Peyer's patch (tissue), 4 donors: ENCODE results near the gene AKR1B1. TPM values are rescaled to one million over a fixed set of nuclear protein-coding genes. Genes with fewer than 3 reads are reported as not detected.

Experiments
- DNase-seq, 3 donors: peaks; one replicate each; pipeline ENCODE4 v3.0.0-alpha.2; 2017 to 2019
- H3K27ac ChIP-seq, 4 donors: fragments of 200-600 bp; sonication (generic); one replicate each; pipeline ENCODE4 v1.5.1; 2016 to 2019
- H3K27me3 ChIP-seq, 2 donors: fragments of 200-600 bp; sonication (generic); one replicate each; pipeline ENCODE4 v1.5.1; 2019
- H3K36me3 ChIP-seq, 3 donors: fragments of 200-600 bp; sonication (generic); one replicate each; pipeline ENCODE4 v1.5.1; 2016 to 2019
- H3K4me1 ChIP-seq, 4 donors: fragments of 200-600 bp; sonication (generic); one replicate each; pipeline ENCODE4 v1.5.1; 2016 to 2019
- H3K4me3 ChIP-seq, 4 donors: fragments of 200-600 bp; sonication (generic); 1 replicate in 3 of 4; 2 replicates in 1 of 4; pipeline ENCODE4 v1.5.1; 2016 to 2019; ENCODE audit warnings: mild to moderate bottlenecking in 1 of 4
- H3K9me3 ChIP-seq, 4 donors: fragments of 200-600 bp; sonication (generic); one replicate each; pipeline ENCODE4 v1.5.1; 2016 to 2019; ENCODE audit warnings: mild to moderate bottlenecking in 1 of 4
- POLR2A ChIP-seq, 2 donors: fragments of 450-650 bp; IDR thresholded peaks; one replicate each; pipeline ENCODE4 v1.5.1; 2017; ENCODE audit warnings: antibody characterized with exemption in 2 of 2, mild to moderate bottlenecking in 2 of 2, moderate library complexity in 2 of 2
- total RNA-seq, 4 donors: library from RNA; depleted of rRNA; stranded (reverse); fragments of >200 nt; gene quantifications; one replicate each; pipeline ENCODE4 v1.1.0, GENCODE V29; 2016
- TF ChIP-seq, protein P1 (sequence below), 6 experiments: fragments of 450-650 bp in 4 of 6; fragments of 200-600 bp in 2 of 6; sonication (generic) in 1 of 6; IDR thresholded peaks; one replicate each; pipeline ENCODE4 v1.5.1; 2017 to 2019; ENCODE audit warnings: antibody characterized with exemption in 6 of 6, mild to moderate bottlenecking in 3 of 6, moderate library complexity in 1 of 6

AKR1B1 gene
- total RNA-seq, 4 donors from 2014 or later: 3.9 to 59.4 (median 22.9) TPM

DNA sequence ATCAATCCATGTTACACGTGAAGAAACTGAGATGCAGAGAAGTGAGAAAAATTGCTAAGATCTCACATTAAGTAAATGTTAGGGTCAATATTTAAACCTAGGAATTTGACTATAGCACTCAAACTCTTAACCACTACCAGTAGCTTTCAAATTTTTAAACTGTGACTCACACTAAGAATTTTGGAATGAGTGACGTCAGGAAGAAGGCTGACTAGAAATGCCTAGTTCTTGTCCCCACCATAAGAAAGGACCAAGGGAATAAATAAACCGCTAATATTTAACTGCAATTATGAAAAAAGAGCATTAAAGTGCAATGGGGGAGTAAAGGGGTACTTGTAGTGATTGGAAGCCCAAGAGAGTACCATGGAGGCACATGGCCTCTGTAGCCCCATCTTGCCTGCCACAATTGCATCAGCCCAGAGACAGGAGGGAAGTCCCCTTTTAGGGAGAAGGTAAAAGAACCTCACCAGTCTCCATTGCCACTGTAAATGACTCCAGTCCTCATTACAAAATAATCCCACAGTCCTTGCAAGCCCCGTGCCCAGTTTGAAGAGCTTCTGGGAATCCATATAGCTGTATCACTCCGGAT, 3.5 kb upstream of the AKR1B1 start:
- Histone ChIP-seq H3K4me3 (no peak overlapping the region), H3K27ac (no peak overlapping the region)
- TF ChIP-seq, protein P1, sequence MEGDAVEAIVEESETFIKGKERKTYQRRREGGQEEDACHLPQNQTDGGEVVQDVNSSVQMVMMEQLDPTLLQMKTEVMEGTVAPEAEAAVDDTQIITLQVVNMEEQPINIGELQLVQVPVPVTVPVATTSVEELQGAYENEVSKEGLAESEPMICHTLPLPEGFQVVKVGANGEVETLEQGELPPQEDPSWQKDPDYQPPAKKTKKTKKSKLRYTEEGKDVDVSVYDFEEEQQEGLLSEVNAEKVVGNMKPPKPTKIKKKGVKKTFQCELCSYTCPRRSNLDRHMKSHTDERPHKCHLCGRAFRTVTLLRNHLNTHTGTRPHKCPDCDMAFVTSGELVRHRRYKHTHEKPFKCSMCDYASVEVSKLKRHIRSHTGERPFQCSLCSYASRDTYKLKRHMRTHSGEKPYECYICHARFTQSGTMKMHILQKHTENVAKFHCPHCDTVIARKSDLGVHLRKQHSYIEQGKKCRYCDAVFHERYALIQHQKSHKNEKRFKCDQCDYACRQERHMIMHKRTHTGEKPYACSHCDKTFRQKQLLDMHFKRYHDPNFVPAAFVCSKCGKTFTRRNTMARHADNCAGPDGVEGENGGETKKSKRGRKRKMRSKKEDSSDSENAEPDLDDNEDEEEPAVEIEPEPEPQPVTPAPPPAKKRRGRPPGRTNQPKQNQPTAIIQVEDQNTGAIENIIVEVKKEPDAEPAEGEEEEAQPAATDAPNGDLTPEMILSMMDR (IDR thresholded peaks at IDR 0.05): no peak
- no peak for TF ChIP-seq POLR2A (IDR thresholded peaks at IDR 0.05)

GRCh38 chr7:134461916-134462315, 3.0 kb upstream of the AKR1B1 start:
- Histone ChIP-seq H3K9me3 (peaks cover 0 to 7% (median 0%) of the 10 kb centered on the region in 4 donors), H3K36me3 (no peaks in the 10 kb centered on the region), H3K4me1 (peaks cover 0 to 12% (median 5%) of the 10 kb centered on the region in 4 donors), H3K27ac (no peak overlapping the region), H3K27me3 (no peaks in the 10 kb centered on the region), H3K4me3 (no peak overlapping the region)
- DNase-seq: no peak
- no peak for TF ChIP-seq POLR2A (IDR thresholded peaks at IDR 0.05)
- TF ChIP-seq, protein P1 (IDR thresholded peaks at IDR 0.05): no peak

More for the DNA sequence above, 3.5 kb upstream of the AKR1B1 start:
- no peaks in the 10 kb centered on the region for H3K27me3 ChIP-seq
- no peak for DNase-seq
- H3K4me1 ChIP-seq: peaks cover 0 to 10% (median 4%) of the 10 kb centered on the region in 4 donors
- peaks cover 0 to 7% (median 0%) of the 10 kb centered on the region in 4 donors for H3K9me3 ChIP-seq
- H3K36me3 ChIP-seq: no peaks in the 10 kb centered on the region

DNA sequence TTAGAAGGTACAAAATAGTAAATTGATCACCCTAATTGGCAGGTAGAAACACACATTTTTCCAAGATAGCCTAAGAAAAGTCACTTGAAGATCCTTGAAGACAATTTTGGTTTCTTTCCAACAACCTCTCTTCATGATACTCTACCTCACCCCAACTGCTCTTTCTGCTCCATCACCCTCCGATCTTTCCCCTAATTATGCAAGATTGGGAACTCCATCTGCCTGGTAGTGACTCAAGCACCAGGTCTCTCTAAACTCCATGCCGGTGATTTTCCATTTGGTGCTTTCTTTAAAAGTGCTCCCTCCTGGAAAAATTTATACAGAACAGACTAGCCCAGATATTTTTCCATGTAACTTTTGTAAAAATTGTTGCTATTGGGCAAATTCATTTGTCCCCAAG, 1.1 kb upstream of the AKR1B1 start:
- no peaks in the 10 kb centered on the region for H3K27me3 ChIP-seq
- no peak overlapping the region for H3K4me3 ChIP-seq
- no peak for DNase-seq
- H3K9me3 ChIP-seq: peaks cover 0 to 5% (median 0%) of the 10 kb centered on the region in 4 donors
- H3K4me1 ChIP-seq: peaks cover 0 to 13% (median 6%) of the 10 kb centered on the region in 4 donors
- H3K27ac ChIP-seq: no peak overlapping the region
- TF ChIP-seq POLR2A (IDR thresholded peaks at IDR 0.05): no peak
- TF ChIP-seq, protein P1 (IDR thresholded peaks at IDR 0.05): no peak
- no peaks in the 10 kb centered on the region for H3K36me3 ChIP-seq

DNA sequence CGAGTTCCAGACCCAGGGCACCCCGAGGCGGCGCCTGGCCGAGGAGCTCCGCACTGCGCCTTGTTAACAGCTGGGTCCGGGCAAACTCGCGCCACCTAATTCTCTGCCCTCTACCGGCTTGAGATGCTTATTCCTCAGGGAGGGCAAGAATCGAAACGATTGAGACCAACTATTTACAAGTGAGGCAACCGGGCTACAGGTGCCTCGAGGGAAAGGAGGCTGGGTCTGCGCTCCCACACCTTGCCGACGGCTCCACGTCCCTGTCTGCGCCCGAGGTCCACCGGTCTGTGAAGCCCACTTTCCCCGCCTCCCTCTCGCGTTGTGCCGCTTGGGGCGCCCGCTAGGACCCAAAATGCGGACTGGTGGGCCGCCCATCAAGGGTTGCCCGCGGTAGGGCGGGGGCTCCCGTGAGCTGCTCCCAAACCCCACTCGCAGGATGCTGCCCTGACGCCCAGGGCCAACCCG, 527 bp downstream of the AKR1B1 start:
- no peaks in the 10 kb centered on the region for H3K27me3 ChIP-seq
- peak; percentile 62 to 77 (median 66) for DNase-seq
- TF ChIP-seq, protein P1 (IDR thresholded peaks at IDR 0.05): peak in 3 of 6 experiments; percentile 12 to 22 (median 17)
- TF ChIP-seq POLR2A (IDR thresholded peaks at IDR 0.05): no peak
- H3K27ac ChIP-seq: peak overlapping the region; percentile 87 to 96 (median 90)
- peaks cover 0 to 23% (median 11%) of the 10 kb centered on the region in 4 donors for H3K4me1 ChIP-seq
- H3K4me3 ChIP-seq: peak overlapping the region; percentile 81 to 93 (median 86)
- no peaks in the 10 kb centered on the region for H3K9me3 ChIP-seq
- no peaks in the 10 kb centered on the region for H3K36me3 ChIP-seq

- TF ChIP-seq, protein P1 (IDR thresholded peaks at IDR 0.05): no peak
- no peak for TF ChIP-seq POLR2A (IDR thresholded peaks at IDR 0.05)
- Histone ChIP-seq H3K27ac (peak overlapping the region in 1 of 4 donors; percentile 0), H3K9me3 (no peaks in the 10 kb centered on the region), H3K36me3 (no peaks in the 10 kb centered on the region), H3K4me1 (peaks cover 0 to 32% (median 11%) of the 10 kb centered on the region in 4 donors), H3K4me3 (peak overlapping the region in 2 of 4 donors; percentile 81 to 84), H3K27me3 (no peaks in the 10 kb centered on the region)
- no peak for DNase-seq
Observed at GRCh38 chr7:134457210-134457609, 1.7 kb downstream of the AKR1B1 start.
